ENCODE data around the gene DDX47. TPM values are rescaled to one million over a fixed set of nuclear protein-coding genes. Genes with fewer than 3 reads are reported as not detected.
"Not testable (repeated sequence)": the region's sequence is repeated elsewhere in the genome, so short reads cannot be mapped to it uniquely, and the experiment has no call there.

DDX47 gene
- total RNA-seq, 2 donors from 2014 or later = 92.3 to 154 TPM

DNA sequence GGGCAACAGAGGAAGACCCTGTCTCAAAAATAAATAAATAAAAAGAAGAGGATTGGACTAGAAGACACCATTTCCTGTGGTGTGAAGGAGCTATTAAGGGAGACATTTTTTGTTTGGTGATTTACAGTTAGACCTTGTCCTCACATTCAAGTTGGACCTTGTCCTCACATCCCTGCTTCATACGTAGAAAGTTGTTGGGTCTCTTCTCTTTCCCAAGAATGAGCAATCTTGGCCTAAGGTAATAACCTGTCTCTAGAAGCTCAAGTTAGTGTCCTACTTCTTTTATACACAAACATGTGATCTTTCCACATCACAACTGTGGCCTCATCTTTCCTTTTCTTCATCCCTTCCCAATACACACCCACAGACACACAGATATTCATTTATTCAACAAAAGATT, 14.7 kb upstream of the DDX47 start:
- TF ChIP-seq, protein P1, sequence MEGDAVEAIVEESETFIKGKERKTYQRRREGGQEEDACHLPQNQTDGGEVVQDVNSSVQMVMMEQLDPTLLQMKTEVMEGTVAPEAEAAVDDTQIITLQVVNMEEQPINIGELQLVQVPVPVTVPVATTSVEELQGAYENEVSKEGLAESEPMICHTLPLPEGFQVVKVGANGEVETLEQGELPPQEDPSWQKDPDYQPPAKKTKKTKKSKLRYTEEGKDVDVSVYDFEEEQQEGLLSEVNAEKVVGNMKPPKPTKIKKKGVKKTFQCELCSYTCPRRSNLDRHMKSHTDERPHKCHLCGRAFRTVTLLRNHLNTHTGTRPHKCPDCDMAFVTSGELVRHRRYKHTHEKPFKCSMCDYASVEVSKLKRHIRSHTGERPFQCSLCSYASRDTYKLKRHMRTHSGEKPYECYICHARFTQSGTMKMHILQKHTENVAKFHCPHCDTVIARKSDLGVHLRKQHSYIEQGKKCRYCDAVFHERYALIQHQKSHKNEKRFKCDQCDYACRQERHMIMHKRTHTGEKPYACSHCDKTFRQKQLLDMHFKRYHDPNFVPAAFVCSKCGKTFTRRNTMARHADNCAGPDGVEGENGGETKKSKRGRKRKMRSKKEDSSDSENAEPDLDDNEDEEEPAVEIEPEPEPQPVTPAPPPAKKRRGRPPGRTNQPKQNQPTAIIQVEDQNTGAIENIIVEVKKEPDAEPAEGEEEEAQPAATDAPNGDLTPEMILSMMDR (conservative IDR thresholded peaks at IDR 0.05) = no peak
- H3K27me3 Mint-ChIP-seq (ENCODE audit: insufficient read depth) = no peaks in the 10 kb centered on the region
- no peaks in the 10 kb centered on the region for H3K9me3 Mint-ChIP-seq
- Histone ChIP-seq H3K27ac (ENCODE audit: low read depth, low read length) (no peak overlapping the region), H3K27me3 (ENCODE audit: control insufficient read depth, insufficient read depth, low read length, poor library complexity, severe bottlenecking) (no peaks in the 10 kb centered on the region), H3K9me3 (ENCODE audit: control insufficient read depth, low read length) (peaks cover 26% of the 10 kb centered on the region), H3K9ac (ENCODE audit: extremely low read depth, low read length, poor library complexity, severe bottlenecking) (no peak overlapping the region), H3K4me1 (ENCODE audit: control insufficient read depth, insufficient read depth, low read length) (peaks cover 3% of the 10 kb centered on the region), H3K36me3 (ENCODE audit: control insufficient read depth, insufficient read depth, low read length) (no peaks in the 10 kb centered on the region), H3K4me3 (ENCODE audit: low read length) (peak overlapping the region; percentile 70)
- no peak overlapping the region for H3K4me3 Mint-ChIP-seq
- peaks cover 42% of the 10 kb centered on the region for H3K4me1 Mint-ChIP-seq
- peak overlapping the region; percentile 18 for H3K27ac Mint-ChIP-seq
- no peak for DNase-seq
- H3K36me3 Mint-ChIP-seq (ENCODE audit: low read depth) = no peaks in the 10 kb centered on the region
- 95 to 100% methylated on average over 1 of the region's 1 CpG for WGBS, 2 experiments (ENCODE audit: insufficient coverage in 1 of 2, insufficient read length in 1 of 2)

DNA sequence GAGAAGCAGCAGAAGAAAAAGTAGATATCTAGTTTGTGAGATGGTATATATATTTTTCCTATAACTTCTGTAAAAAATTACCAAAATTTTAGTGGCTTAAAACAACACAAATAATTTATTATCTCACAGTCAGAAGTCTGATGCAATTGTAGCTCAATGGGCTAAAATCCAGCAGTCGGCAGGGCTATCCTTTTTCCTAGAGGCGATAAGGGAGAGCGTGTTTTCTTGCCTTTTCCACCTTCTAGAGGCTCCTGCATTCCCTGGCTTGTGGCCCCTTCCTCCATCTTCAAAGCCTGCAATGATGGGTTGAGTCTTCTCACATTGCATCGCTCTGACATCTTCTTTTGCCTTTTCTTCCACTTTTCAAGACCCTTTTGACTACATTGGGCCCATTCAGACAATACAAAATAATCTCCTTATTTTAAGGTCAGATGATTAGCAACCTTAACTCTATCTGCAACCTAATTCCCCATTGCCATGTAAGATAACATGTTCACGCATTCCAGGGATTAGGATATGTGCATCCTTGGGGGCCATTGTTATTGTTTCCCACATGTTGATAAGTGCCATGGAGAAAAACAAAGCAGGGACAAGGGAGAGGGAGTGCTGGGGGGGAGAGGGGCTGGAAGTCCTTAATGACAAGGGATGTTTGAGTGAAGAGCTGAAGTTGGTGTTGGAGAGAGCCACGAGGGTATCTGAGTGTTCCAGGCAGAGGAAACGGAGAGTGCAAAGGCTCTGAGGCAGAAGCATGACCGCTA, 13.8 kb upstream of the DDX47 start:
- Histone ChIP-seq H3K27me3 (ENCODE audit: control insufficient read depth, insufficient read depth, low read length, poor library complexity, severe bottlenecking) (no peaks in the 10 kb centered on the region), H3K4me3 (ENCODE audit: low read length) (peak overlapping the region; percentile 70), H3K9ac (ENCODE audit: extremely low read depth, low read length, poor library complexity, severe bottlenecking) (no peak overlapping the region), H3K27ac (ENCODE audit: low read depth, low read length) (no peak overlapping the region), H3K36me3 (ENCODE audit: control insufficient read depth, insufficient read depth, low read length) (no peaks in the 10 kb centered on the region), H3K9me3 (ENCODE audit: control insufficient read depth, low read length) (peaks cover 26% of the 10 kb centered on the region), H3K4me1 (ENCODE audit: control insufficient read depth, insufficient read depth, low read length) (peaks cover 3% of the 10 kb centered on the region)
- H3K36me3 Mint-ChIP-seq (ENCODE audit: low read depth) = no peaks in the 10 kb centered on the region
- H3K4me3 Mint-ChIP-seq = no peak overlapping the region
- no peaks in the 10 kb centered on the region for H3K9me3 Mint-ChIP-seq
- no peaks in the 10 kb centered on the region for H3K27me3 Mint-ChIP-seq (ENCODE audit: insufficient read depth)
- 60 to 73% methylated on average over 6 to 8 of the region's 8 CpGs for WGBS, 2 experiments (ENCODE audit: insufficient coverage in 1 of 2, insufficient read length in 1 of 2)
- TF ChIP-seq, protein P1 (conservative IDR thresholded peaks at IDR 0.05) = no peak
- H3K4me1 Mint-ChIP-seq = peaks cover 46% of the 10 kb centered on the region
- peak; percentile 91 for DNase-seq
- peak overlapping the region; percentile 91 for H3K27ac Mint-ChIP-seq

DNA sequence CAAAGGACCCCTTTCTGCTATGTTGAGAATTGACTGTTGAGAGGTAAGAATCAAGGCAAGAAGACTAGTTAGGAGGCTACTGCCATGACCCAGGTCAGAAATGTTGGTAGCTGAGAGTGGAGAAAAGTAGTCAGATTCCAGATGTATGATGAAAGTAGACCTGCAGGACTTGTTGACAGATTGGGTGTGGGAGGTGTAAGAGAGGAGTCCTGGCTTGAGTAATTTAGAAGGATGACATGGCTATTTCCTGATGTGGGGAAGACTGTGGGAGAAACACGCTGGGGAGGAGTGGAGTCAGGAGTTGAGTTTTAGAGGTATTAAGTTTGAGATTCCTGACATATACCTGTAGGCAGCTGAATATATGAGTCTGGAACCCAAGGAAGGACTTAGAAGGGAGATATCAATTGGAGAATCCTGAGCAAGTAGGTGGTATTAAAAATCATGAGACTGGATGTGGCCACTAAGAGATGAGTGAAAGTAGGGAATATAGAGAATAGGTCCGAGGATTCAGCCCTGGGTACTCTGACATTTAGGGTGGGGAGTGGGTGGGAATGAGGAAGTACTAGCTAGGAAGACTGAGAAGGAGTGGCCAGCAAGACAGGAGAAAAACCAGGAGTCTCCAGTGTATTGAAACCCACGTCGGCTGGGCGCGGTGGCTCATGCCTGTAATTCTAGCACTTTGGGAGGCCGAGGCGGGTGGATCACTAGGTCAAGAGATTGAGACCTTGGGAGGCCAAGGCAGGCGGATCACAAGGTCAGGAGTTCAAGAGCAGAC, 12.6 kb upstream of the DDX47 start:
- H3K4me3 ChIP-seq (ENCODE audit: low read length) = peak overlapping the region; percentile 3
- DNase-seq = peak; percentile 40
- H3K9me3 Mint-ChIP-seq = no peaks in the 10 kb centered on the region
- TF ChIP-seq, protein P1 (conservative IDR thresholded peaks at IDR 0.05) = no peak
- H3K27me3 ChIP-seq (ENCODE audit: control insufficient read depth, insufficient read depth, low read length, poor library complexity, severe bottlenecking) = no peaks in the 10 kb centered on the region
- WGBS, 2 experiments (ENCODE audit: insufficient coverage in 1 of 2, insufficient read length in 1 of 2) = 90 to 92% methylated on average over 9 of the region's 9 CpGs
- peaks cover 52% of the 10 kb centered on the region for H3K4me1 Mint-ChIP-seq
- H3K36me3 Mint-ChIP-seq (ENCODE audit: low read depth) = no peaks in the 10 kb centered on the region
- H3K9ac ChIP-seq (ENCODE audit: extremely low read depth, low read length, poor library complexity, severe bottlenecking) = no peak overlapping the region
- peaks cover 26% of the 10 kb centered on the region for H3K9me3 ChIP-seq (ENCODE audit: control insufficient read depth, low read length)
- no peaks in the 10 kb centered on the region for H3K36me3 ChIP-seq (ENCODE audit: control insufficient read depth, insufficient read depth, low read length)
- H3K27ac Mint-ChIP-seq = peak overlapping the region; percentile 6
- no peaks in the 10 kb centered on the region for H3K27me3 Mint-ChIP-seq (ENCODE audit: insufficient read depth)
- H3K4me3 Mint-ChIP-seq = no peak overlapping the region
- H3K27ac ChIP-seq (ENCODE audit: low read depth, low read length) = no peak overlapping the region
- peaks cover 3% of the 10 kb centered on the region for H3K4me1 ChIP-seq (ENCODE audit: control insufficient read depth, insufficient read depth, low read length)

DNA sequence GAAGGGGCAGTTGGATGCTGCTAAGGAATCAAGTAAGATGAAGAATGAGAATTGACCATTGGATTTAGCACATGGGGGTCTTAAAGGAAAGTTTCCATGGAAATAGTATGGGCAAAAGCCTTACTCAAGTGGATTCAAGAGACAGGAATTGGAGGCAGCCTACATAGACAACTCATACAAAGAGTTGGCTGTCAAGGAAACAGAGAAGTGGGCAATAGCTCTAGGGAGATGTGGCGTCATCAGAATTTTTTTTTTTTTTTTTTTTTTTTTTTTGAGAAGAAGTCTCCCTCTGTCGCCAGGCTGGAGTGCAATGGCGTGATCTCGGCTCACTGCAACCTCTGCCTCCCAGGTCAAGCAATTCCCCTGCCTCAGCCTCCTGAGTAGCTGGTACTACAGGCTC, 11.5 kb upstream of the DDX47 start:
- H3K4me1 Mint-ChIP-seq = peaks cover 55% of the 10 kb centered on the region
- not testable (repeated sequence) for H3K4me1 ChIP-seq (ENCODE audit: control insufficient read depth, insufficient read depth, low read length); H3K27me3 Mint-ChIP-seq (ENCODE audit: insufficient read depth); H3K4me3 Mint-ChIP-seq; H3K27ac ChIP-seq (ENCODE audit: low read depth, low read length); H3K36me3 Mint-ChIP-seq (ENCODE audit: low read depth); H3K4me3 ChIP-seq (ENCODE audit: low read length); H3K36me3 ChIP-seq (ENCODE audit: control insufficient read depth, insufficient read depth, low read length); H3K27ac Mint-ChIP-seq; H3K27me3 ChIP-seq (ENCODE audit: control insufficient read depth, insufficient read depth, low read length, poor library complexity, severe bottlenecking); H3K9ac ChIP-seq (ENCODE audit: extremely low read depth, low read length, poor library complexity, severe bottlenecking); H3K9me3 Mint-ChIP-seq
- DNase-seq = peak; percentile 6
- 92% methylated on average over 4 of the region's 4 CpGs; no CpG with 5 or more reads in 1 of the 2 experiments for WGBS, 2 experiments (ENCODE audit: insufficient coverage in 1 of 2, insufficient read length in 1 of 2)
- H3K9me3 ChIP-seq (ENCODE audit: control insufficient read depth, low read length) = peaks cover 25% of the 10 kb centered on the region

All from endodermal cell (in vitro differentiated cells).